Muscle of leg (tissue), 11 donors: ENCODE data around the gene HOXB6. TPM values are rescaled to one million over a fixed set of nuclear protein-coding genes. Genes with fewer than 3 reads are reported as not detected.

Experiments
- DNase-seq: peaks from one replicate; pipeline ENCODE4 v3.0.0; 2013
- H3K27ac ChIP-seq: one replicate; pipeline ENCODE4 v1.5.1; 2013; ENCODE audit warnings: mild to moderate bottlenecking, low read length, control low read depth
- H3K27me3 ChIP-seq: one replicate; pipeline ENCODE4 v1.6.1; 2013; ENCODE audit warnings: low read length; ENCODE audit not compliant: control insufficient read depth, insufficient read depth
- H3K36me3 ChIP-seq: one replicate; pipeline ENCODE4 v1.6.1; 2013; ENCODE audit warnings: low read length; ENCODE audit not compliant: control insufficient read depth, insufficient read depth
- H3K4me1 ChIP-seq: one replicate; pipeline ENCODE4 v1.6.1; 2013; ENCODE audit warnings: low read length; ENCODE audit not compliant: control insufficient read depth, insufficient read depth
- H3K4me3 ChIP-seq: one replicate; pipeline ENCODE4 v1.5.1; 2013; ENCODE audit warnings: low read length, control low read depth
- H3K9me3 ChIP-seq: replicated peaks from 2 replicates; pipeline ENCODE4 v1.6.1; 2013; ENCODE audit warnings: low read depth, low read length; ENCODE audit not compliant: control insufficient read depth
- WGBS: methylation state at CpG from one replicate; pipeline ENCODE4 v1.1.5; 2013; ENCODE audit warnings: missing lambda C conversion rate; ENCODE audit not compliant: insufficient coverage; 5-methylcytosine and 5-hydroxymethylcytosine counted together
- polyA plus RNA-seq, 8 donors: library from polyadenylated mRNA; unstranded; fragments of 120-200 nt; gene quantifications; one replicate each; pipeline versions ENCODE4 v1.2.1 to v1.2.3, GENCODE V29; 2013; ENCODE audit warnings: inconsistent platforms in 1 of 8, low replicate concordance in 1 of 8; ENCODE audit not compliant: insufficient read length in 8 of 8, insufficient read depth in 1 of 8
- total RNA-seq: library from RNA; stranded (reverse); fragments of 120-200 nt; gene quantifications from one replicate; pipeline ENCODE4 v1.2.4, GENCODE V29; 2013

The HOXB6 gene
- total and polyA plus RNA-seq, 9 donors = 0.84 to 1.7 (median 1.2) TPM

- Histone ChIP-seq H3K36me3 (peaks cover 6% of the 10 kb centered on the region), H3K27ac (no peak overlapping the region), H3K4me3 (no peak overlapping the region), H3K9me3 (no peaks in the 10 kb centered on the region), H3K4me1 (peaks cover 51% of the 10 kb centered on the region), H3K27me3 (peaks cover 80% of the 10 kb centered on the region)
- no peak for DNase-seq
- 44% methylated on average over 8 of the region's 18 CpGs for WGBS
Observed at GRCh38 chr17:48549914-48550501, 54.8 kb downstream of the HOXB6 start.

GRCh38 chr17:48549281-48549630, 55.5 kb downstream of the HOXB6 start:
- Histone ChIP-seq H3K9me3 (no peaks in the 10 kb centered on the region), H3K4me1 (peaks cover 44% of the 10 kb centered on the region), H3K27me3 (peaks cover 80% of the 10 kb centered on the region), H3K36me3 (peaks cover 6% of the 10 kb centered on the region), H3K4me3 (no peak overlapping the region), H3K27ac (no peak overlapping the region)
- WGBS = 50% methylated on average over 1 of the region's 3 CpGs
- DNase-seq = no peak

- Histone ChIP-seq H3K9me3 (no peaks in the 10 kb centered on the region), H3K36me3 (peaks cover 6% of the 10 kb centered on the region), H3K27me3 (peaks cover 78% of the 10 kb centered on the region), H3K27ac (peak overlapping the region; percentile 96), H3K4me3 (no peak overlapping the region), H3K4me1 (peaks cover 40% of the 10 kb centered on the region)
- no peak for DNase-seq
- whole genome bisulfite sequencing = no CpG with 5 or more reads among the region's 6 CpGs
Observed at GRCh38 chr17:48548523-48549280, 56.1 kb downstream of the HOXB6 start.

- no peak for DNase-seq
- Histone ChIP-seq H3K27ac (peak overlapping the region; percentile 96), H3K9me3 (no peaks in the 10 kb centered on the region), H3K36me3 (peaks cover 6% of the 10 kb centered on the region), H3K27me3 (peaks cover 80% of the 10 kb centered on the region), H3K4me1 (peaks cover 38% of the 10 kb centered on the region), H3K4me3 (peak overlapping the region; percentile 2)
- WGBS = 25% methylated on average over 15 of the region's 24 CpGs
Observed at GRCh38 chr17:48547808-48548522, 56.8 kb downstream of the HOXB6 start.

GRCh38 chr17:48546924-48547807, 57.6 kb downstream of the HOXB6 start:
- DNase-seq = peak; percentile 74
- no peaks in the 10 kb centered on the region for H3K9me3 ChIP-seq
- peaks cover 36% of the 10 kb centered on the region for H3K4me1 ChIP-seq
- 8% methylated on average over 5 of the region's 10 CpGs for WGBS
- H3K4me3 ChIP-seq = peak overlapping the region; percentile 6
- H3K27me3 ChIP-seq = peaks cover 79% of the 10 kb centered on the region
- peak overlapping the region; percentile 96 for H3K27ac ChIP-seq
- peaks cover 6% of the 10 kb centered on the region for H3K36me3 ChIP-seq

GRCh38 chr17:48546137-48546923, 58.5 kb downstream of the HOXB6 start:
- WGBS = 24% methylated on average over 5 of the region's 10 CpGs
- Histone ChIP-seq H3K36me3 (peaks cover 6% of the 10 kb centered on the region), H3K4me3 (peak overlapping the region; percentile 6), H3K27ac (peak overlapping the region; percentile 96), H3K27me3 (peaks cover 78% of the 10 kb centered on the region), H3K9me3 (no peaks in the 10 kb centered on the region), H3K4me1 (peaks cover 38% of the 10 kb centered on the region)
- peak; percentile 73 for DNase-seq

Other genes with a start within 250 kb of the HOXB6 start
- 0.35 TPM for gene SKAP1, start 174.8 kb downstream of the HOXB6 start, total RNA-seq
- gene SKAP1, start 174.8 kb downstream of the HOXB6 start, polyA plus RNA-seq = under 1 TPM in 7 of 8 donors, not detected in 1; 0.22 to 0.52 (median 0.38) TPM
- not detected for gene HOXB1, start 74.0 kb downstream of the HOXB6 start, total RNA-seq
- under 1 TPM in 1 of 8 donors, not detected in 7; 0.13 TPM for gene HOXB1, start 74.0 kb downstream of the HOXB6 start, polyA plus RNA-seq
- 2.7 TPM for gene HOXB2, start 59.9 kb downstream of the HOXB6 start, total RNA-seq
- 10 to 100 TPM in 4 of 8 donors, 1 to 10 TPM in 4; 5.1 to 14.2 (median 10.7) TPM for gene HOXB2, start 59.9 kb downstream of the HOXB6 start, polyA plus RNA-seq
- gene HOXB4, start 26.6 kb downstream of the HOXB6 start, total RNA-seq = 1.3 TPM
- gene HOXB4, start 26.6 kb downstream of the HOXB6 start, polyA plus RNA-seq = 1 to 10 TPM in 6 of 8 donors, under 1 TPM in 2; 0.53 to 1.7 (median 1.2) TPM
- gene HOXB3, start 14.7 kb downstream of the HOXB6 start, total RNA-seq = 4.7 TPM
- gene HOXB3, start 14.7 kb downstream of the HOXB6 start, polyA plus RNA-seq = 10 to 100 TPM in 4 of 8 donors, 1 to 10 TPM in 4; 3.1 to 14.6 (median 9.9) TPM
- gene HOXB5, start 11.2 kb downstream of the HOXB6 start, total RNA-seq = 0.13 TPM
- gene HOXB5, start 11.2 kb downstream of the HOXB6 start, polyA plus RNA-seq = 1 to 10 TPM in 1 of 8 donors, under 1 TPM in 7; 0.21 to 2.7 (median 0.56) TPM
- gene HOXB7, start 6.0 kb upstream of the HOXB6 start, total RNA-seq = 2.3 TPM
- gene HOXB7, start 6.0 kb upstream of the HOXB6 start, polyA plus RNA-seq = 1 to 10 TPM; 3.5 to 4.7 (median 3.8) TPM
- 0.04 TPM for gene HOXB8, start 10.3 kb upstream of the HOXB6 start, total RNA-seq
- under 1 TPM in 7 of 8 donors, not detected in 1; 0.11 to 0.46 (median 0.30) TPM for gene HOXB8, start 10.3 kb upstream of the HOXB6 start, polyA plus RNA-seq
- gene HOXB9, start 21.4 kb upstream of the HOXB6 start, total RNA-seq = 0.31 TPM
- gene HOXB9, start 21.4 kb upstream of the HOXB6 start, polyA plus RNA-seq = 1 to 10 TPM in 3 of 8 donors, under 1 TPM in 5; 0.36 to 1.3 (median 0.72) TPM
- gene PRAC1, start 117.5 kb upstream of the HOXB6 start, total RNA-seq = not detected
- not detected for gene PRAC1, start 117.5 kb upstream of the HOXB6 start, polyA plus RNA-seq
- gene PRAC2, start 118.2 kb upstream of the HOXB6 start, total RNA-seq = not detected
- not detected for gene PRAC2, start 118.2 kb upstream of the HOXB6 start, polyA plus RNA-seq
- gene HOXB13, start 123.8 kb upstream of the HOXB6 start, total RNA-seq = under 0.01 TPM
- under 1 TPM in 1 of 8 donors, not detected in 7; 0.06 TPM for gene HOXB13, start 123.8 kb upstream of the HOXB6 start, polyA plus RNA-seq
- gene TTLL6, start 212.2 kb upstream of the HOXB6 start, total RNA-seq = not detected
- under 1 TPM in 2 of 8 donors, not detected in 6; 0.25 to 0.62 TPM for gene TTLL6, start 212.2 kb upstream of the HOXB6 start, polyA plus RNA-seq
- gene CALCOCO2, start 226.0 kb upstream of the HOXB6 start, total RNA-seq = 22.4 TPM
- 10 to 100 TPM; 40.8 to 49.1 (median 44.9) TPM for gene CALCOCO2, start 226.0 kb upstream of the HOXB6 start, polyA plus RNA-seq